CD4-positive, alpha-beta T cell treated with Interferon gamma for 1 hour (primary cell): ENCODE measurements around the gene CDC14B.
A peak's percentile ranks its signal among the peaks of the same experiment; 100 is the strongest.
"Not testable (repeated sequence)": the region's sequence is repeated elsewhere in the genome, so short reads cannot be mapped to it uniquely, and the experiment has no call there.

Experiments
- DNase-seq: peaks from one replicate; pipeline ENCODE4 v3.0.0-alpha.2; 2020

CDC14B gene

GRCh38 chr9:96619491-96620180, at the start of gene CDC14B:
Gene CDC14B, minus strand, starts transcription at chr9:96619843. Its CDS starts 465 bp downstream, at chr9:96619378.
- peak; percentile 82 for DNase-seq

DNA sequence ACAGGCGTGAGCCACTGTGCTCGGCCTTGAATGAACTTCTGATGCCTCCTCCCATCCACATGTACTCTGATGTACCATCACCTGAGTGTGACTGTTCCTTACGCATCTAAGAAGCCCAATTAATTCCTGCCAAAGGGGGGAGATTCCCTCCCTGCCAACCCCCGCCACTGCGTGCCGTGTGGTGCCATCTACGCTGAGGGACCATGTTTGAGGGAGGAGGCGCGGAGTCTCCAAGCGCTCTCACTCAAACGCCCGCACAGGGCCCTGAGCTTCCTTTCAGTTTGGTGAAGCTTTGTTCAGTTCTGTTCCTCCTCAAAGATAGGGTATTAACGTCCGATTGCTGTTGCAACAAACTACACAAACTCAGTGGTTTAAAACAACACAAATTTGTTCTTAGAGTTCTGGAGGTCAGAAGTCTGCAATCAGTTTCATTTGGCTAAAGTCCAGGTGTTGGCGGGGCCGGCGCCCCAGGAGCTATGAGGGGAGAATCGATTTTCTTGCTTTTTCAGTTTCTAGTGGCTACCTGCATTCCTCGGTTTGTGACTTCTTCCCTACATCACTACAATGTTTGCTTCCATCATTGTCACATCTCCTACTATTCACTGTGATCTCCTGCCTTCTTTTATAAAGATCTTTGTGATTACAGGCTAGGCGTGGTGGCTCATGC, 49.4 kb upstream of the CDC14B start:
- no peak for DNase-seq

DNA sequence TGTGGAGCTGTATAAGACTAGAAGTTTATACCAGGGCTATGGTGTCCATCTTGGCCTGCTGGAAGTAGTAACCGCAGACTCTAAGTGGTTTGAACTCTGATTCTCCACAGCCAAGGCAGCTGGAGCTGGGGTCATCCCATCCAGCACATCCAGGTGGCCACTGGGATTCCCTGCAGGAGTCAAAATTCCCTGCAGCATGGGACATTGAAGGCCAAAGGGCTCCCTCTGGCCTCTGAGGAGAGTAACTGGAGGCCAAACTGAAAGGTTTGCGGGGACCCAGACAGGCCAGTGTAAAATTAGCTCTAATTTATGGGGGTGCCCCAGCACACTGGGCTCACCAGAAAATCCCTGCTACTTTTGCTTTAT, 47.7 kb upstream of the CDC14B start:
- DNase-seq: no peak

DNA sequence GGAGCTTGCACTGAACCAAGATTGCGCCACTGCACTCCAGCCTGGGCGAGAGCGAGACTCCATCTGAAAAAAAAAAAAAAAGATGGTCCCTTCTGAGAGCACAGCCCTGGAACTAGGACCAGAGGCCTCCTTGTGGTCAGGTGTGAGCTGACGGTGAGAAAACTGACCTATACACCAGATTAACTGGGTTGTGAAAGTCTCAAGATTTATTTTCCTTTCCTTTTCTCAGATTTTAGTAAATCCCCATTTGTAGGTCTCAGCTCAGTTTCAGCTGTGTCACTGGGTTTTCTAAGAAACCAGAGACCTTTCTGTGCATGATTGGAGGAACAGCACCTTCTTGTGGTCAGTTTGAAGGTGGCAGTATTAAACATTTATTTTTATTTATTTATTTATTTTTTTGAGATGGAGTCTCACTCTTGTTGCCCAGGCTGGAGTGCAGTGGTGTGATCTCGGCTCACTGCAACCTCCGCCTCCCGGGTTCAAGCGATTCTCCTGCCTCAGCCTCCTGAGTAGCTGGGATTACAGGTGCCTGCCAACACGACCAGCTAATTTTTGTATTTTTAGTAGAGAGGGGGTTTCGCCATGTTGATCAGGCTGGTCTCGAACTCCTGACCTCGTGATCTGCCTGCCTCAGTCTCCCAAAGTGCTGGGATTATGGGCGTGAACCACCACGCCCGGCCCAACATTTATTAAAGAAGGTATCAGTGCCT, 47.2 kb upstream of the CDC14B start:
- not testable (repeated sequence) for DNase-seq

DNA sequence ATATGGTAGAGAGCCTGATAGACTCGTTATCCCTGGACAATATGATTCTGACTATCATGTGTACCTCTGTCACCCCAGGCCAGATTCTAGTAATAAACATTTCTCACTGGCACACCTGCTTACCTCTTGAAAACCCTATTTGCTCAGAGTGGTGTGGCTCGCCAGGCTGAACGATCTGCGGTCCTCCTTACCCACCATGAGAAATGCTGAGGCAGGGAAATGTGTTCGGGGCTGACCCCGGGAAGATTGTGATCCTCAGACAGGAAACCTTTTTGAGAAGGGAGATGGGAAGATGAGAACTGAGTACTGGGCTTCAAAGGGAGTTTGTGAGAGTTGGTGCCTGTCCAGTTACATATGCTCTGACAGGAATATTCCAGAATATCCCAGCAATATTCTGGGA, 46.1 kb upstream of the CDC14B start:
- no peak for DNase-seq

DNA sequence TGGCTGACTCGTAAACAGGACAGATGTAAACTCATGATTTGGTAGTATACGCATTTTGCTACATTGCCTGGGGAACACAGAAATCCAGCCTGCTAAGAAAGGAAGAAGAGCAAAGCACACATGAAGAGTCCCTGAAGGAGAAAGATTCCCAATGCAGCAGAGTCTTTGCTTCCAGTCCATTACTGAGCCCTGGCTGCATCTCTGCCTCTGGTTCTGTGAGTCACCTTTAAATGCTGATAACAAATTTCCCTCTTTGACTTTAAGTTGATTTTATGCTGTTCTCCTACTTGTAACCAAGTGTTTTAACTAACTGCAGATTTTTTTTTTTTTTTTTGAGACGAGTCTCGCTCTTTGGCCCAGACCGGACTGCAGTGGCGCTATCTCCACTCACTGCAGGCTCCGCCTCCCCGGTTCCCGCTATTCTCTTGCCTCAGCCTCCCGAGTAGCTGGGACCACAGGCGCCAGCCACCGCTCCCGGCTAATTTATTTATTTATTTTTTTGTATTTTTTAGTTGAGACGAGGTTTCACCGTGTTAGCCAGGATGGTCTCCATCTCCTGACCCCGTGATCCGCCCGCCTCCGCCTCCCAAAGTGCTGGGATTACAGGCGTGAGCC, 44.0 kb upstream of the CDC14B start:
- DNase-seq: no peak

GRCh38 chr9:96661711-96662110, 42.1 kb upstream of the CDC14B start:
- no peak for DNase-seq

- DNase-seq: no peak
Observed at GRCh38 chr9:96660692-96661248, 41.1 kb upstream of the CDC14B start.

GRCh38 chr9:96655198-96655851, 35.7 kb upstream of the CDC14B start, which contains the start of gene PRXL2C:
Gene PRXL2C, minus strand, starts transcription at chr9:96655317. Its CDS starts 36 bp downstream, at chr9:96655281.
- DNase-seq: peak; percentile 84

GRCh38 chr9:96654450-96655197, 35.0 kb upstream of the CDC14B start:
- peak; percentile 88 for DNase-seq

- DNase-seq: no peak
Observed at GRCh38 chr9:96651626-96652025, 32.0 kb upstream of the CDC14B start.

DNA sequence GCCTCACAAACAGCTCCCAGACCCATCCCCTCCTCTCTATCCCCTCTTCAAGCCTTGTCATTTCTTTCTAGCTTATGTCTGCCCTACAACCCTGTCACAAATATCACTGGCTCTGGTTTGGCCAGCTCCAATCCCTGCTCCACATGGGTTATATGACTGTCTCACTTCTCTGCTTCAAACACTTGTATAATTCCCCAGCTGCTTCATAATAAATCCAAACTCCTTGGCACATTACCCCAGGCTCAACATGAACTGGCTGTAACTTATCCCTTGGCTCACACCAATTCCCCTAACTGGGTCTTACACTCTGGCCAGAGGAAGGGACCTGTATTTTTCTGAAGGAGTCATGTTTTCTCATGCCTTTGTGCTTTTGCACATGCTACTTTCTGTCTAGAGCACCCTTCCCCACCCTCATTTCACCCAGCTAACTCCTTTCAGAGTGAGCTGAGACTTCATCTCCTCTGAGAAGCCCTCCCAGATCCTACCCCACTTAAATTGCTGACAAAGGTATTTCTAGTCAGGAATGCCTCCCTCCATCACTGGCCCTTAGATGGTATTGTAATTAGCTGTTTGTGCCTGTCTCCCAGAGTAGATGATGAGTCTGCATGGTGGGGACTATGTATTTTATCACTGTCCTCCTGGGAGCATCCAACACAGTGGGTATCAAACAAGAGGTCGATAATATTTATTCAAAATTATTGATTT, 30.1 kb upstream of the CDC14B start:
- no peak for DNase-seq

DNA sequence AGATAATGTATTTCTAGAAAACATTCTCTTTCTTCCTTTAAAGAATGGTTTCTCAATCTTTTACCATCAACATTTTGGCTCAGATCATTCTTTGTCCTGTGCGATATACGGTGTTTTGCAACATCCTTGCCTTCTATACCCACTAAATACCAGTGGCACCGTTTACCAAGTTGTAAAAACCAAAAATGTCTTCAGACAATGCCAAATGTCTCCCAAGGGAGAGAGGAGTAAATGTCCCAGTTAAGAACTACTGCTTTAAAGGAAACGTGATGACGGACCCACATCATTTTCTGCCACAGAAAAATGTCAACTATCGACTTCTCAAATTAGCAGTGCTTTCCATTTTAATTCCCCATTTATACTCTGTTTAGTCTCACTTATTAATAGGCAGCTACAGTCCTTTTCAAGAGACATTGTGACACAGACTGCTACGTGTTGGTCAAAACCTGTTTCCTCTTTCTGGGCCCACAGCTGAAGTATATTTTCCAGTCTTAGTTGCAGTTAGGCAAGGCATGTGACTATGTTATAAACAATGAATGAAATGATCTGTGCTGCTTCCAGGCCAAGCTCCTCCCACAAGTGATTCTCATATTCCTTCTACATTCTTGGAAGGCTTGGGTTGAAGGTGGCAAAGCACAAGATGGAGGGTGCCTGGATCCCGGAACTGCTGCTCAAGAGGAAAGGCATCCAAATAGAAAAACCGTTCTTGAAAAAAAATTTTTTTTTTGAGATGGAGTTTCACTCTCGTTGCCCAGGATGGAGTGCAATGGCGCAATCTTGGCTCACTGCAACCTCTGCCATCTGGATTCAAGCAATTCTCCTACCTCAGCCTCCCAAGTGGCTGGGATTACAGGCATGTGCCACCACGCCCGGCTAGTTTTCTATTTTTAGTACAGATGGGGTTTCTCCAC, 26.7 kb upstream of the CDC14B start:
- DNase-seq: peak; percentile 22

DNA sequence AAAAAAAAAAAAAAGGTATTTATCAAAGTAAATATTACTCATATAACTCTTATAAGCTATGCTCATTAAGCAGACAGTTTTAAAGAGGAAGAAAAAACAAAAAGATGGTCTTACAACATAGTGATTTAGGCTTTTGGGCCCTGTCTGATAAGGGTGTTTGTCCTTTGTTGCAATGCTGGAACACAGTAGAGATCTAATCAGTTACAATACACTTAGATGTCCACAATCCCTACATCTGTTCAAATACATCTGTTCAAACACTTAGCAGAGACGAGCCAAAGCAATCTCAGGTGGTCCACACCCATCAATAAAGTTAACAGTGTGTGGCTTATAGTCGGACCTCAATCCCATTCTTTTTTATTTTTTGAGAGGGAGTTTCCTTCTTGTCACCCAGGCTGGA, 24.5 kb upstream of the CDC14B start:
- DNase-seq: no peak

DNA sequence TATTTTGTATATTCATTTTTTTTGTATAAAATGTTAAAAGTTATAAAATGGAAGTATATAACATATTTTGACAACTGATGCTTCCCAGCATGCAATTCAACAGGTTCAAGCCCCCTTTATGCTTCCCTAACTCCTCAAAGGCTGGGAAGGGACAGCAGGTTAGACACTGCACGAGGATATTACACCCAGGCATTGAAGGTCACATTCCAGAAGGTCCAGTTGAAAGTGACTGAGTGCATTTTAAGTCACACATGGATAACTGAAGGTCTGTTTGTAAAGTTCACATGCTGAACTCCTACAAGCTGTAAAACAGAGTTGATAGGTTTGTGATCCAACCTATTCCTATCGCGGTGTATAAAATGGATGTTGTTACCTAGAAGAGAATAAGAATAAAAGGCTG, 21.9 kb upstream of the CDC14B start:
- DNase-seq: no peak

DNA sequence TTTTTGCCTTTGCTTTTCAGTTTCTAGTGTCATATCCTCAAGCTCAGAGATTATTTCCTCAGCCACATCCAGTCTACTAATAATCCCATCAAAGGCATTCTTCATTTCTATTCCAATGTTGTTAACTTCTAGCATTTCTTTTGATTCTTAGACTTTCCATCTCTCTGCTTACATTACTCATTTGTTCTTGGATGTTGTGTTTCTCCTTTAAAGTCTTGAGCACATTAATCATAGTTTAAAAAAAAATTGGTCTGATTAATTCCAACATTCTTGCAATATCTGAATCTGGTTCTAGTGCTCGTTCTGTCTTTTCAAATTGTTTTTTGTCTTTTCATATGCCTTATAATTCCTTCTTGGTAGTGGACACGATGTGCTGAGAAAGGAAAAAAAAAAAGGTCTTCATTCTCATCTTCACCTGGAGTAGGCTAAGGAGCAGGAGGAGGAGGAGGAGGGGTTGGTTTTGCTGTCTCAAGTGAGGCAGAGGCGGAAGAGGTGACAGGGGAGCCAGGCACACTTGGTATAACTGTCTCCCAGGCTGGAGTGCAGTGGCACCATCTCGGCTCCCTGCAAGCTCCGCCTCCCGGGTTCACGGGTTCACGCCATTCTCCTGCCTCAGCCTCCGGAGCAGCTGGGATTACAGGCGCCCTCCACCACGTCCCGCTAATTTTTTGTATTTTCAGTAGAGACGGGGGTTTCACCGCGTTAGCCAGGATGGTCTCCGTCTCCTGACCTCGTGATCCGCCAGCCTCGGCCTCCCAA, 19.1 kb upstream of the CDC14B start:
- DNase-seq: no peak

DNA sequence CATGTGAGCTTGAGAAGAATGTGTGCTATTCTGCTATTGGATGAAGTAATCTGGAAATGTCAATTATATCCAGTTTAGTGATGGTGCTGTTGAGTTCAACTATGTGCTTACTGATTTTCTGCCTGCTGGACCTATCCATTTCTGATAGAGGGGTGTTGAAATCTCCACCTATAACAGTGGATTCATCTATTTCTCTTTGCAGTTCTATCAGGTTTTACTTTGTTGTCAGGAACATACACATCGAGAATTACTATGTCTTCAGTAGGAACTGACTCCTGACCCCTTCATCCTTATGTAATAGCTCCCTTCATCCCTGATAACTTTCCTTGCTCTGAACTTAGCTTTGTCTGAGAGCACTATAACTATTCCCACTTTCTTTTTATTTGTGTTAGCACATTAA, 16.7 kb upstream of the CDC14B start:
- DNase-seq: no peak

- DNase-seq: not testable (repeated sequence)
Observed at GRCh38 chr9:96633579-96633978, 13.9 kb upstream of the CDC14B start.

DNA sequence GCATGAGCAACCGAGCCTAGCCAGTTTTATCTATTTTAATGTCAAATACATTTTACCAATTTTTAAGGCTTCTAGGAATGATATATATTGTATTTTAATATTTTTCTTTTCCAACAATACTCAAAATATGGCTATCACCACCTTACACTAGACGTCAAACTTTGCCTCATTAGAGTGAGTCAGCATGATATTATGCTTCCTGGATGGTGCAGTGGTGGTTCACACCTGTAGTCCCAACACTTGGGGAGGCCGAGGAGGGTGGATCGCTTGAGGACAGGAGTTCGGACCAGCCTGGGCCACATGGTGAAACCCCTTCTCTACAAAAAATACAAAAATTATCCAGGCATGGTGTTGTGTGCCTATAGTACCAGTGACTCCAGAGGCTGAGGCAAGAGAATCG, 7.3 kb upstream of the CDC14B start:
- no peak for DNase-seq
